Limb (tissue), 2 donors: ENCODE data around the gene YPEL2.
A peak's percentile ranks its signal among the peaks of the same experiment; 100 is the strongest.
"Not testable (repeated sequence)": the region's sequence is repeated elsewhere in the genome, so short reads cannot be mapped to it uniquely, and the experiment has no call there.

Source experiments
- DNase-seq, 2 donors: peaks; one replicate each; pipeline ENCODE4 v3.0.0-alpha.2; 2016; ENCODE audit errors: extremely low spot score in 2 of 2

YPEL2 gene

GRCh38 chr17:59375857-59376256 lies 44.4 kb downstream of the YPEL2 start:
- no peak for DNase-seq

- DNase-seq: no peak
These were observed 45.1 kb downstream of the YPEL2 start for GRCh38 chr17:59376506-59376905.

GRCh38 chr17:59377410-59377809 lies 46.0 kb downstream of the YPEL2 start:
- no peak for DNase-seq

- DNase-seq: no peak
These were observed 47.2 kb downstream of the YPEL2 start for GRCh38 chr17:59378675-59379074.

DNA sequence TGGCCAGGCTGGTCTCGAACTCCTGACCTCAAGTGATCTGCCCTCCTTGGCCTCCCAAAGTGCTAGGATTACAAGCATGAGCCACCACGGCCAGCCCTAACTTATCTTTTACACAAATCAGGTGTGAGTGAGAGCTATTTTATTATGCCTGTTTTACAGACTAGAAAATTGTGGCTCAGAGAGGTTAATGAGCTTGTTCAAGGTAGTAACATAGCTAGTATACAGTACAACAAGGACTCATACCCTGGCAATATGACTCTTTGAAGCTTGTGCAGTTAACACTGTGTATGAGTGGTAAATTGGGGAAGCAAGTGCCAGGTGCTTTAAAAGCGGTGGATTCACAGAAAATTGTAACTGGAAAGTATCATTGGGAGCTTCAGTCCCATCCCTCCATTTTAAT lies 49.0 kb downstream of the YPEL2 start:
- no peak for DNase-seq

GRCh38 chr17:59381716-59382570 lies 50.5 kb downstream of the YPEL2 start:
- peak in 1 of 2 donors; percentile 38 for DNase-seq

DNA sequence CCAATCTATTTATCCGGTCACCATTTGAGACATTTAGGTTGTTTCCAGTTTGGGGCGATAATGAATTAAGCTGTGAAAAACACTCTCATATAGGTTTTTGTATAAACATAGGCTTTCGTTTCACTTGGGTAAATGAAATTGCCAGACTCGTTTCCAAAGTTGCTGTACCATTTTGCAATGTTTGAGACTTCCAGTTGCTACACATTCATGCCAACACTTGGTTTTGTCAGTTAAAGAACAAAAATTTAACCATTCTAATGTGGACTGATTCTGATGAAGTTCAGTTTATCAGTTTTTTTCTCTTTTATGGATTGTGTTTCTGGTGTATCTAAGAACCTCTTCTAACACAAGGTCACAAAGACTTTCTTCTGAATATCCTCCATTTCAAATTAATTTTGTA lies 52.4 kb downstream of the YPEL2 start:
- DNase-seq: no peak

DNA sequence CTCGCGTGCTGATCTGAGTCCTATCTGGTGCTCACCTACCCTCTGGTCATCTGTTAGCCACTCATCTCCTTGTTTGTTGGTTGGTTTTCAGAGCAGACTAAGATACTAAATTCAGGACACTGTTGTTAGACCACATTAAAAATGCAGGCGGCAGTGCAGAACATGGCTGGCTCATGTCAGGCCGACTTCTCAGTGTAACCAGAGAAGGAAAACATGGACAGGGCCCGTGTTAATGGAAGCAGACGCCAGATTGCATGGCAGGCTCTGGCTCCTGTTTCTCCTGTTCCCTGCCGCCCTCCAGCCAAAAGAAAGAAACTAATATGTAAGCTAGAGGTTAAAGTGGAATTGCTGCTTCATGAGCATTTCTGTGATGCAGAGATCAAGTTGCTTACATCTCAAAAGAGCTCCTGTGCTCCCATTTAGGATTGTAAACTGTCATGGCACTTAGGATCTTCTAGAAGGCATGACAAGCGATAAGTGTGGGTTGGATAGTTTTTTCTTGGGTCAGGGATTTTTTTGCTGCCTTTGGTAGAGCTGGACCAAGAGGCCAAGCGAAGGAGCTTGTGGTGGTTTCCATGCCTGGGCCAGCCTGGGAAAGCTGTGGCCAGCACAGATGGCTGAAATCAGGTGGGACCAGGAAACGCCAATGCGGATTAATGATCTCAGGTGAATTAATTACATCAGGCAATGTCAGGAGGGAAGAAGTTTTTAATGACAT lies 56.1 kb downstream of the YPEL2 start:
- peak in 1 of 2 donors; percentile 54 for DNase-seq

- no peak for DNase-seq
These were observed 56.7 kb downstream of the YPEL2 start for GRCh38 chr17:59388069-59388556.

GRCh38 chr17:59389066-59389465 lies 57.6 kb downstream of the YPEL2 start:
- no peak for DNase-seq

DNA sequence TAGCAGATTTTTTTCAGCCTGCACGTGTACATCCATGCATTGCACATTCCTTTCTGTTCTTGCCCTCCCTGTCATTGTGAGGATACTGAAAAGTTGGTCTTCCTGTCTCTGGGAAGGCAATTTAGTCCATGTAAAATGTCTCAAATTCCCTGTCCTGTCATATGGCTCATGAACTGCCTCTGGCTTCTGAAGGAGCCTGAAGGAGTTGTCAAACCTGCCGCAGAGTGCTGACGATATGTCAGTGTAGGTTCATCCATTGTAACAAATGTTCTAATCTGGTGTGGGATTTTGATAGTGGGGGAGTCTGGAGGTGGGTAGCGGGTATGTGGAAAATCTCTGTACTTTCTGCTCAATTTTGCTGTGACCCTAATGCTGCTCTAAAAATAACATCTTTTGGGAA lies 59.6 kb downstream of the YPEL2 start:
- DNase-seq: no peak

DNA sequence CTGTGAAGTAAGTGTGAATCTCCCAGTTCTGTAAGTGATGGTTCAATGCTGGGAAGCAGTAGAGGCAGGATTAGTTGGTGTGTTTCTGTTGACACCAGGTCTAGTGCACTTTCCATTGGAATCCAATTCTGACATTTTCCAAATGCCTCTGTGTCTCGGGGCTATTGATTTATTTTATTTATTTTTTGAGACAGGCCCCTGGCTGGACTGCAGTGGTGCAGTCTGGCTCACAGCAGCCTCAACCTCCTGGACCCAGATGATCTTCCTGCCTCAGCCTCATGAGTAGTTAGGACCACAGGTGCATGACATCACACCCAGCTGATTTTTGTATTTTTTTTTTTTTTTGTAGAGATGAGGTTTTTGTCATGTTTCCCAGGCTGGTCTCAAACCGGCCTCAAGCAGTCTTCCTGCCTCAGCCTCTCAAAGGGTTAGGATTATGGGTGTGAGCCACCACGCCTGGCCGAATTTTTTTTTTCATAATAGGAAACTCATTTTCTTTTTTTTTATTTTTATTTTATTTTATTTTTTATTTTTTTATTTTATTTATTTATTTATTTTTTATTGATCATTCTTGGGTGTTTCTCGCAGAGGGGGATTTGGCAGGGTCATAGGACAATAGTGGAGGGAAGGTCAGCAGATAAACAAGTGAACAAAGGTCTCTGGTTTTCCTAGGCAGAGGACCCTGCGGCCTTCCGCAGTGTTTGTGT lies 61.7 kb downstream of the YPEL2 start:
- DNase-seq: no peak

GRCh38 chr17:59393742-59394410 lies 62.4 kb downstream of the YPEL2 start:
- not testable (repeated sequence) for DNase-seq

DNA sequence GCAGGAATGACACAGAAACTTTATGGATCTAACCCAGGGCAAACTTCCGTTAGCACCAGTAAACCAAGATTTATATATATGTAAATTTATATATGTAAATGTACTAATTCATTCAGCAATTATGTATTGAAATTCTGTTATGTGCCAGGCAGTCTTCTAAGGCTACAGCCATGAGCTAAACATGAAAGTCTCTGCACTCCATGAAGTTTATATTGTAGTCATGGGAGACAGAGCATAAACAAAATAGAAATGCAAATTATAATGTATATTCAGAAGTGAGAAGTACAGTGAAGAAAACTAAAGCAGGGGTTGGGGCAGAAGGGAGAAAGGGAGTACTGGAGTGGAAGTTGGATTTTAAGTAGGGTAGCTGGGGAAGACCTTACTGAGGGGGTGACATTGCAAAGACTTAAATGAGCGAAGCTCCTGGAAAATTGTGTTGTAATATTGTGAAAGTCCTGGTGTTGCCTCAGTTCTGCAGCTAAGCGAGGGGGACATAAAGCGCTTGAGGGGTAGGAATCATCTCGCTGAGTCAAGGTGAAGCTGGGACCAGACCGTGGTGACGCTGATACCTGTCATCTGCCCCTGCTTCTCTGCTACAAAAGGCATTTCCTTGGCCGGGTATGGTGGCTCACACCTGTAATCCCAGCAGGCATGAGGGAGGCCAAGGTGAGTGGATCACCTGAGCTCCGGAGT lies 64.8 kb downstream of the YPEL2 start:
- DNase-seq: no peak

GRCh38 chr17:59397316-59398073 lies 66.0 kb downstream of the YPEL2 start:
- DNase-seq: no peak

DNA sequence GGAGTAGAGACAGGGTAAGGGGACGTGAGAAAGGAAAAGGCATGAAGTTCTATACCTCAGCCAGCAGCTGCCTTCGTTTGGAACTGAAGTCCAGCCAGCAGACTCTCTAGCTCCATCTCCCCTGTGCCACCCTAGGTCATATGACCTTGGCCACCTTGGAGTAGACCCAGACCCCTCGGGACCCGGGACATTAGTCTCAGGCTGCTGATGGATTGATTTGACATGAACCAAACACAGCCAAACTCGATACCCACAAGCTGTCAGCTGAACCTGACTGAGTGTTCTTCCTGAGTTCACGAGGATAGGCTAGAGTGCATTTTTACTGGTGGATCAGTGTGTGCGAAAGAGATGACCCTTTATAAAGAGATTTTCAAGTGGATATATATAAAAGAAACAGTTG lies 68.5 kb downstream of the YPEL2 start:
- no peak for DNase-seq

DNA sequence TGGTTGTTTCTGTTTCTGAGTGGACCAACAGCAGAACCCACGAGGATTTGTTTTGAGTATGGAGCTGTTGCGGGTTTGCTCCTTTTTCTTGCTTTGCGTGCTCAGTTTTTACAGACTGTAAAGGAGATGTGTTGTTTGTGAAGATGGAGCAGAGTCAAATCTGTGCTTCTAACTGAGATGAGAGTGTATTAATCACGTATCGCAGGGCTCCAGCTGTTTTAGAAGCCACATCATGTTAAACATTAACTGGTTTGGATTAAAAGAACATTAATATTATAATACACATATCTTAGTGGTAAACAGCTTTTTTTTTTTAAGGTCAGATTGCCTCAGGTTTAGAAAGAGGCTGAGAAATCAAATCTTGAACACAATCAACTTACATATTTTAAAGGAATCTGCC lies 69.4 kb downstream of the YPEL2 start:
- no peak for DNase-seq

- DNase-seq: no peak
These were observed 69.8 kb downstream of the YPEL2 start for GRCh38 chr17:59401274-59401673.

DNA sequence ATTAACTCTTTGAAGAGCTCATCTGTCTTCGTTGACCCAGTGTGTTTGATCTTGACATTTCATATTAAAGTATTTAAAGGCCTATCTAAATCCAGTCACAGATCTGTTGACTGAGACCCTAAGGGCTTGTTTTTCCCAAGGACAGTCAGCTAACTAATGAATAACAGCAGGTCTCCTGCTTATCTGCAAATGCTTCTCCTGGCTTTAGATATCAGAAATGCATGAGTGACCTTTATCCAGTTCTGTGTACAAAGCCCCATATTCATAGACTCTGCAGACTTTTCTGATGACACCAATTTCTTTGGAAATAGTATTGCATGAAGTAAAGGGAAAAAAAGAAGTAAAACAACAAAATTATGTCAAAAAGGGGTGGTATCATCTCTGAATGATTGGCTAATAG lies 70.3 kb downstream of the YPEL2 start:
- no peak for DNase-seq

DNA sequence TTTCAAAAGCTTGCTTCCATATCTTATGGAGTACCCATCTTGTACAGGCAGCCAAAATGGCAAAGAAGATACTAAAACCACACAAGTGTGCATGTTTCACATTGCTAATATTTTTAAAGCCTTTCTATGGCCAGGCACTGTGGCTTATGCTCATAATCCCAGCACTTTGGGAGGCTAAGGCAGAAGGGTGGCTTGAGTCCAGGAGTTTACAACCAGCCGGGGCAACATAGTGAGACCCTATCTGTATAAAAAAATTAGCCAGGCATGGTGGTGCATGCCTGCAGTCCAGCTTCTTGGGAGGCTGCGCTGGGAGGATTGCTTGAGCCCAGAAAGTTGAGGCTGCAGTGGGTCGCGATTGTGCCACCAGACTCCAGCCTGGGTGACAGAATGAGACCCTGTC lies 71.3 kb downstream of the YPEL2 start:
- no peak for DNase-seq
